ENCODE measurements around the gene ZC3H15.

- TF ChIP-seq MAX (IDR thresholded peaks at IDR 0.05) (no peak), RAD21 (IDR thresholded peaks at IDR 0.05; ENCODE audit: low read depth) (no peak), USF1 (IDR thresholded peaks at IDR 0.05) (no peak), YY1 (IDR thresholded peaks at IDR 0.05; ENCODE audit: low read depth) (no peak)
These were observed 57.6 kb downstream of the ZC3H15 start for GRCh38 chr2:186543561-186544131.

All from Ishikawa (cell line).